OCI-LY1 (cell line): ENCODE data around the gene FBLN2.

Experiments
- H2AFZ ChIP-seq: fragments of 200-600 bp; sonication (generic), shearing (Covaris generic); 2 replicates; pipeline ENCODE4 v1.6.0; 2014; ENCODE audit warnings: antibody characterized with exemption, mild to moderate bottlenecking, low read length
- H3F3A ChIP-seq: fragments of 200-600 bp; sonication (generic), shearing (Covaris generic); 2 replicates; pipeline ENCODE4 v1.6.0; 2014; ENCODE audit warnings: mild to moderate bottlenecking, antibody characterized with exemption, low read length, moderate library complexity; ENCODE audit not compliant: insufficient read depth
- H3K27ac ChIP-seq: fragments of 200-600 bp; sonication (generic); 2 replicates; pipeline ENCODE4 v1.5.1; 2014; ENCODE audit warnings: low read length, mixed run types, mild to moderate bottlenecking, low read depth; ENCODE audit not compliant: poor library complexity, severe bottlenecking
- H3K27me3 ChIP-seq: fragments of 200-600 bp; sonication (generic); 2 replicates; pipeline ENCODE4 v1.6.0; 2014; ENCODE audit warnings: antibody characterized with exemption, mild to moderate bottlenecking, low read length, moderate library complexity; ENCODE audit not compliant: insufficient read depth
- H3K36me3 ChIP-seq: fragments of 200-600 bp; sonication (generic); 2 replicates; pipeline ENCODE4 v1.6.1; 2014; ENCODE audit warnings: mild to moderate bottlenecking, antibody characterized with exemption, low read length, moderate library complexity, mixed read lengths; ENCODE audit not compliant: insufficient read depth
- H3K4me1 ChIP-seq: fragments of 200-600 bp; sonication (generic); 2 replicates; pipeline ENCODE4 v1.5.1; 2014; ENCODE audit warnings: mild to moderate bottlenecking, low read length, moderate library complexity; ENCODE audit not compliant: insufficient read depth, severe bottlenecking
- H3K4me2 ChIP-seq: fragments of 200-600 bp; sonication (generic), shearing (Covaris generic); 2 replicates; pipeline ENCODE4 v1.6.1; 2014; ENCODE audit warnings: low read length
- H3K4me3 ChIP-seq: fragments of 200-600 bp; sonication (generic); 2 replicates; pipeline ENCODE4 v1.5.1; 2014; ENCODE audit warnings: low read length, low read depth, mild to moderate bottlenecking, mixed read lengths; ENCODE audit not compliant: poor library complexity, severe bottlenecking
- H3K79me2 ChIP-seq: fragments of 200-600 bp; shearing (Covaris generic); 2 replicates; pipeline ENCODE4 v1.6.1; 2016; ENCODE audit warnings: mixed run types, low read length, mixed read lengths; ENCODE audit not compliant: insufficient read depth
- H3K9ac ChIP-seq: fragments of 200-600 bp; sonication (generic), shearing (Covaris generic); 2 replicates; pipeline ENCODE4 v1.6.1; 2014; ENCODE audit warnings: mild to moderate bottlenecking, low read length, mixed read lengths
- H3K9me2 ChIP-seq: fragments of 200-600 bp; sonication (generic), shearing (Covaris generic); 2 replicates; pipeline ENCODE4 v1.6.1; 2014; ENCODE audit warnings: low read depth, mild to moderate bottlenecking, low read length, mixed read lengths
- H3K9me3 ChIP-seq: fragments of 200-600 bp; shearing (Covaris generic); 2 replicates; pipeline ENCODE4 v1.6.1; 2014; ENCODE audit warnings: low read length, mixed read lengths
- H4K20me1 ChIP-seq: fragments of 200-600 bp; sonication (generic), shearing (Covaris generic); 2 replicates; pipeline ENCODE4 v1.6.0; 2016; ENCODE audit warnings: mild to moderate bottlenecking, low read length; ENCODE audit not compliant: insufficient read depth
- EZH2 ChIP-seq: fragments of 200-600 bp; sonication (generic), shearing (Covaris generic); IDR thresholded peaks from 2 replicates; pipeline ENCODE4 v1.8.0; 2017; ENCODE audit warnings: borderline replicate concordance, mixed run types, mild to moderate bottlenecking, antibody characterized with exemption, low read length, moderate library complexity, mixed read lengths
- TF ChIP-seq, protein P1 (sequence below): fragments of 200-600 bp; sonication (generic), shearing (Covaris generic); IDR thresholded peaks from 2 replicates; pipeline ENCODE4 v1.5.1; 2017; ENCODE audit warnings: mild to moderate bottlenecking, antibody characterized with exemption, low read length, moderate library complexity, mixed read lengths

The FBLN2 gene

DNA sequence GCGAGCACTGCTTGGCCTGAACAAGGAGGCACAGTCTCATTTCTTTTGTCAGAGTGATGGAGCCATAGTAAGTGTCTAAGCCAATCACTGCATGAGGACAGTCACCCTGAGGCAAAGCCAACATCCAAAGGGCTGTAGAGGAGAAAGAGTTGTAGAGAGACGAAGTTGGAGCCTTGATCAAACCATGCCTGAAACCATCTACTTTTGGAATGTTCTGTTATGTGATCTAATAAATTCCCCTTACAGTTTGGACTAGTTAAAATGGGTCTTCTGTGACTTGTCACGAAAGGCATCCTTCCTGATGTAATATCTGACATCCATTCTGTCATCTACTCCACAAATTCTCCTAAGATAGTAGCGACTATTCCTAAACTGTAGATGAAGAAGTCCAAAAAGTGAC, 128.3 kb downstream of the FBLN2 start:
- H3K9me3 ChIP-seq = no peaks in the 10 kb centered on the region
- no peak overlapping the region for H3K27ac ChIP-seq
- TF ChIP-seq, protein P1, sequence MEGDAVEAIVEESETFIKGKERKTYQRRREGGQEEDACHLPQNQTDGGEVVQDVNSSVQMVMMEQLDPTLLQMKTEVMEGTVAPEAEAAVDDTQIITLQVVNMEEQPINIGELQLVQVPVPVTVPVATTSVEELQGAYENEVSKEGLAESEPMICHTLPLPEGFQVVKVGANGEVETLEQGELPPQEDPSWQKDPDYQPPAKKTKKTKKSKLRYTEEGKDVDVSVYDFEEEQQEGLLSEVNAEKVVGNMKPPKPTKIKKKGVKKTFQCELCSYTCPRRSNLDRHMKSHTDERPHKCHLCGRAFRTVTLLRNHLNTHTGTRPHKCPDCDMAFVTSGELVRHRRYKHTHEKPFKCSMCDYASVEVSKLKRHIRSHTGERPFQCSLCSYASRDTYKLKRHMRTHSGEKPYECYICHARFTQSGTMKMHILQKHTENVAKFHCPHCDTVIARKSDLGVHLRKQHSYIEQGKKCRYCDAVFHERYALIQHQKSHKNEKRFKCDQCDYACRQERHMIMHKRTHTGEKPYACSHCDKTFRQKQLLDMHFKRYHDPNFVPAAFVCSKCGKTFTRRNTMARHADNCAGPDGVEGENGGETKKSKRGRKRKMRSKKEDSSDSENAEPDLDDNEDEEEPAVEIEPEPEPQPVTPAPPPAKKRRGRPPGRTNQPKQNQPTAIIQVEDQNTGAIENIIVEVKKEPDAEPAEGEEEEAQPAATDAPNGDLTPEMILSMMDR = no peak
- TF ChIP-seq EZH2 = no peak

DNA sequence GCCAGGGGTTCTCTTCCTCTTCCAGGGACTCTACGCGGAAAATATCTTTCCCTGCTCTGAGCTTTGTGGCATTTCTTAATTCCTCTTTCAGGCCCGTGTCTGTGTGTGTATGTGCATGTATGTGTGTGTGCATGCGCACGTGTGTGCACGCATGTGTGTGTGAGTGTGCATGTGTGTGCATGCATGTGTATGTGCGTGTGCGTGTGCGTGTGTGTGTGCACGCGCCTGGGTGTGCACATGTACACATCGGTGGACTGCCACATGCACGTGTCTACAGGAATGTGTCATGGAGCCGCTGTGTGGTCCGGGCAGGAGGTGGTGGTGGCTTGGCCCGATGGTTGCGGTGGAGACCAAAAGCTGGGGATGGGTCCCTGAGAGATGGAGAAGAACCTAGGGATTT, 133.0 kb downstream of the FBLN2 start:
- H3K9ac ChIP-seq = no peak overlapping the region
- TF ChIP-seq, protein P1 = no peak
- no peak for TF ChIP-seq EZH2
- no peaks in the 10 kb centered on the region for H3K9me3 ChIP-seq
- no peaks in the 10 kb centered on the region for H4K20me1 ChIP-seq
- H2AFZ ChIP-seq = no peak overlapping the region
- H3K27me3 ChIP-seq = peaks cover 4% of the 10 kb centered on the region; the same call in 1 of the 2 replicates
- H3K36me3 ChIP-seq = no peaks in the 10 kb centered on the region
- H3K79me2 ChIP-seq = no peaks in the 10 kb centered on the region
- no peaks in the 10 kb centered on the region for H3F3A ChIP-seq
- H3K9me2 ChIP-seq = no peaks in the 10 kb centered on the region
- H3K4me2 ChIP-seq = no peak overlapping the region
- no peak overlapping the region for H3K27ac ChIP-seq
- no peak overlapping the region for H3K4me3 ChIP-seq
- H3K4me1 ChIP-seq = no peaks in the 10 kb centered on the region

More for the DNA sequence above, 128.3 kb downstream of the FBLN2 start:
- Histone ChIP-seq H3K4me1 (no peaks in the 10 kb centered on the region), H3K27me3 (0 out of 2 replicates have a peak, but pooled peaks cover 6% of the 10 kb centered on the region), H3K36me3 (no peaks in the 10 kb centered on the region), H3K4me2 (no peak overlapping the region), H3K4me3 (no peak overlapping the region), H3K79me2 (no peaks in the 10 kb centered on the region), H3K9ac (no peak overlapping the region), H3K9me2 (no peaks in the 10 kb centered on the region), H2AFZ (no peak overlapping the region), H3F3A (no peaks in the 10 kb centered on the region), H4K20me1 (no peaks in the 10 kb centered on the region)

DNA sequence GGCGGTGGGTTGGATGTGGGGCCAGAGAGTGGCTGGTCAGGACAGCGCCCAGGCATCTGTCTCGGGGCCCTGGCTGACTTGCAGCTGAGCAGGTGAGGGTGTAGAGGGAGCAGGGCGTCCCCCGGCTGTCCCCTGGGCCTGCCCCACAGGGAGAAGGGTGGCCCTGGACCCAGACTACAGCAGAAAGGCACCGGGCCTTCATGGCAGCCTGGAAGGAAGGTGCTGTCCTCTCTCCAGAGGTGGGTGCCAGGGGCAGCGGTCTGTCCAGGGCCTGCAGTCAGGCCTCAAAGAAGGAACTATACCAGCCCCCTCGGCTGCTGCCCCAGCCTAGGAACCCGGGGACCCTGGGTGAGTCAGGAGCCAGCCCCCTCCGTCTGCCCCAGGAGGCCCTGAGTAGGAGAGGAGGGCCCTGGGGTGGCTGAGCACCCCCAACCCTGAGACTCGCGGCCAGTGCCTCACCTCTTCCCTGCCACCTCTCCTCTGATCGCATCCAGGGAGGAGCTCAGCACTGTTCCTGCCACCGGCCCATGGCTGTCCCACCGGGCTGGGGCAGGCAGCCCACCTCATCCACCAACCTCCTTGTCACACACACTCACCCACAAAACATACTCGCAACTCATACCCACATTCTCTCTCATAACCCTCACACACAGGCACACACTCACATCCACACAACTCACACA, 133.5 kb downstream of the FBLN2 start:
- Histone ChIP-seq H3K79me2 (no peaks in the 10 kb centered on the region), H3K27me3 (no peaks in the 10 kb centered on the region; the same call in 1 of the 2 replicates)
- TF ChIP-seq, protein P1 = no peak
- TF ChIP-seq EZH2 = no peak

More for the DNA sequence above, 133.5 kb downstream of the FBLN2 start:
- H3K9me2 ChIP-seq = no peaks in the 10 kb centered on the region
- H3K4me1 ChIP-seq = no peaks in the 10 kb centered on the region
- H3K9me3 ChIP-seq = no peaks in the 10 kb centered on the region
- no peaks in the 10 kb centered on the region for H4K20me1 ChIP-seq
- H3K4me2 ChIP-seq = no peak overlapping the region
- H3K9ac ChIP-seq = no peak overlapping the region
- no peaks in the 10 kb centered on the region for H3F3A ChIP-seq
- no peak overlapping the region for H2AFZ ChIP-seq
- H3K4me3 ChIP-seq = no peak overlapping the region
- H3K27ac ChIP-seq = no peak overlapping the region
- H3K36me3 ChIP-seq = no peaks in the 10 kb centered on the region
